ENCODE results near the gene NAALADL2.

NAALADL2 gene

DNA sequence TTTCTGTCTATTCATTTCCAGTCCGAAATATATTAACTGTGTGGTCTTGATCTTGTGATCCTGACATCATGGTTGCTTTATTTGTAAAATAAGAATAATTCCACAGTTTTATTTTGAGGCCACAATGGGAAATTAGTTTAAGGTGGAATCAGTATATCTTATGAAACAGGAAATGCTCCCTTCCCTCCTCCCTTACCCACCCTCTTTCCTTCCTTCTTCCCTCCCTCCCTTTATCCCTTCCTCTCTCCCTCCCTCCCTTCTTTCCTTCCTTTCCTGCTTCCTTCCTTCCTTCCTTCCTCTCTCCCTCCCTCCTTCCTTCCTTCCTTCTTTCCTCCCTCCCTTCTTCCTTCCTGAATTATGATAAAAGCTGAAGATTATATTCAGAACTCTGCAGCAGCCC lies 452.3 kb downstream of the NAALADL2 start:
- TF ChIP-seq, protein P1, sequence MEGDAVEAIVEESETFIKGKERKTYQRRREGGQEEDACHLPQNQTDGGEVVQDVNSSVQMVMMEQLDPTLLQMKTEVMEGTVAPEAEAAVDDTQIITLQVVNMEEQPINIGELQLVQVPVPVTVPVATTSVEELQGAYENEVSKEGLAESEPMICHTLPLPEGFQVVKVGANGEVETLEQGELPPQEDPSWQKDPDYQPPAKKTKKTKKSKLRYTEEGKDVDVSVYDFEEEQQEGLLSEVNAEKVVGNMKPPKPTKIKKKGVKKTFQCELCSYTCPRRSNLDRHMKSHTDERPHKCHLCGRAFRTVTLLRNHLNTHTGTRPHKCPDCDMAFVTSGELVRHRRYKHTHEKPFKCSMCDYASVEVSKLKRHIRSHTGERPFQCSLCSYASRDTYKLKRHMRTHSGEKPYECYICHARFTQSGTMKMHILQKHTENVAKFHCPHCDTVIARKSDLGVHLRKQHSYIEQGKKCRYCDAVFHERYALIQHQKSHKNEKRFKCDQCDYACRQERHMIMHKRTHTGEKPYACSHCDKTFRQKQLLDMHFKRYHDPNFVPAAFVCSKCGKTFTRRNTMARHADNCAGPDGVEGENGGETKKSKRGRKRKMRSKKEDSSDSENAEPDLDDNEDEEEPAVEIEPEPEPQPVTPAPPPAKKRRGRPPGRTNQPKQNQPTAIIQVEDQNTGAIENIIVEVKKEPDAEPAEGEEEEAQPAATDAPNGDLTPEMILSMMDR (conservative IDR thresholded peaks at IDR 0.05; ENCODE audit: low read depth, low read length), result no peak
- H2AFZ ChIP-seq (ENCODE audit: low read depth), result no peak overlapping the region

DNA sequence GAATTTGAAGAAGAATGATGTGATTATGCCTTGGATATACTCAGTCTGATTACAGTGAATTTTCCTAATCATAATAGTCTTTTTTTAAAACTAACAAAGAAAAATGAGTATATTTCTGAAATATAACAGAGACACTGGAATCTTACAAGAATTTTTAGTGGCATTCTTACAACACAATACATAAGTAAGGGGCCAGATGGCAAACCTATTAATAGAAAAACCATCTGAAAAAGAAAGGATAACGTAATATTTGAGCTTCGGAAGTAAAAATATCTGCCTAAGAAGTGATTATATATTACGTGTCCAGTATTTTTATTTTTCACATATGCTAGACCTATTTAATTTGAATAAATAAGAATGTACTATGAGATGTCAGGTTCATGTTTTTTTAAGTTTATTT lies 452.8 kb downstream of the NAALADL2 start:
- H3K4me3 ChIP-seq (IDR thresholded peaks at IDR 0.05; ENCODE audit: insufficient read depth, low read depth, low read length), result no peak overlapping the region
- no peak overlapping the region for H3K9ac ChIP-seq

More for the DNA sequence above, 452.3 kb downstream of the NAALADL2 start:
- Histone ChIP-seq H3K4me3 (IDR thresholded peaks at IDR 0.05; ENCODE audit: insufficient read depth, low read depth, low read length) (no peak overlapping the region), H3K4me1 (ENCODE audit: low read depth, poor library complexity, severe bottlenecking) (peaks cover 11% of the 10 kb centered on the region), H3K79me2 (ENCODE audit: insufficient read depth, low read depth) (no peaks in the 10 kb centered on the region), H3K27ac (no peak overlapping the region), H3K9ac (no peak overlapping the region), H3K27me3 (ENCODE audit: insufficient read depth, low read depth) (no peaks in the 10 kb centered on the region), H3K36me3 (ENCODE audit: insufficient read depth) (no peaks in the 10 kb centered on the region), H4K20me1 (ENCODE audit: insufficient read depth) (no peaks in the 10 kb centered on the region), H3K4me2 (no peak overlapping the region)

DNA sequence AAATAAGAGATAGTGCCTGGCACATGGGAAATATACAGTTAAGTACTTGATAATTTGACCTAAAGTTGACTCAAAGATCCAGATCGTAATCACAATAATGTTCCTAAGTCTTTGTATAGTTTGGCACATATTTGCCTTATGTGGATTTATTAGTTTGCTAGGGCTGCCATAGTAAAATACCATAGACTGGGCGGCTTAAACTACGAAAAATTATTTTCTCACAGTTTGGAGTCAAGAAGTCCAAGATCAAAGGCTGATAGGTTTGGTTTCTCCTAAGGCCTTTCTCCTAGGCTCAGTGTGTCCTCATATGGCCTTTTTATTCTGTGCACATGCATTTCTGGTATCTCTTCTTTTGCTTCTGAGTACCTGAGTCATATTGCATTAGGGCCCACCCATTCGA lies 453.7 kb downstream of the NAALADL2 start:
- Histone ChIP-seq H3K4me2 (no peak overlapping the region), H4K20me1 (ENCODE audit: insufficient read depth) (no peaks in the 10 kb centered on the region), H3K4me1 (ENCODE audit: low read depth, poor library complexity, severe bottlenecking) (peaks cover 5% of the 10 kb centered on the region), H3K4me3 (IDR thresholded peaks at IDR 0.05; ENCODE audit: insufficient read depth, low read depth, low read length) (no peak overlapping the region), H3K27me3 (ENCODE audit: insufficient read depth, low read depth) (no peaks in the 10 kb centered on the region), H3K36me3 (ENCODE audit: insufficient read depth) (no peaks in the 10 kb centered on the region), H2AFZ (ENCODE audit: low read depth) (no peak overlapping the region), H3K9ac (no peak overlapping the region), H3K79me2 (ENCODE audit: insufficient read depth, low read depth) (no peaks in the 10 kb centered on the region), H3K27ac (no peak overlapping the region)
- TF ChIP-seq, protein P1 (conservative IDR thresholded peaks at IDR 0.05; ENCODE audit: low read depth, low read length), result no peak

More for the DNA sequence above, 452.8 kb downstream of the NAALADL2 start:
- Histone ChIP-seq H3K27me3 (ENCODE audit: insufficient read depth, low read depth) (no peaks in the 10 kb centered on the region), H4K20me1 (ENCODE audit: insufficient read depth) (no peaks in the 10 kb centered on the region), H3K79me2 (ENCODE audit: insufficient read depth, low read depth) (no peaks in the 10 kb centered on the region), H2AFZ (ENCODE audit: low read depth) (no peak overlapping the region), H3K36me3 (ENCODE audit: insufficient read depth) (no peaks in the 10 kb centered on the region), H3K27ac (no peak overlapping the region), H3K4me1 (ENCODE audit: low read depth, poor library complexity, severe bottlenecking) (peaks cover 11% of the 10 kb centered on the region), H3K4me2 (no peak overlapping the region)
- TF ChIP-seq, protein P1 (conservative IDR thresholded peaks at IDR 0.05; ENCODE audit: low read depth, low read length), result no peak

DNA sequence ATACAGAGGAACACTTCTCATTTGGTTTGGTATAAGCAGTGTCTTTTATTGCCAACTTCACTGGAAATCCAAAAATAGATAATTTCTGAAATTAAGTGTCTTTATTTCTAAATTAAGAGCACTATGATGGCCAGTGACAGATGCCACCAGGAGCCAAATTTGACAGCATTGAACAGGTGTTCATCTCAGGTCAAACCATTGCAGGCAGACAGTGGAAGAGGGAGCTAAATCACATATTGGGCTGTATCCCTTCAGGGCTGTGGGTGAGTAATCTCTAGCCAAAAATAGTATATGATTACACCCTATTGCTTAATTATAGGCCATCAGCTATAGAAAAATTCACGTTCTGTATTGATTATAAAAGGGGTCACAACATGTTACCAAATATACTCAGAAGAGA lies 457.7 kb downstream of the NAALADL2 start:
- H3K27me3 ChIP-seq (ENCODE audit: insufficient read depth, low read depth), result no peaks in the 10 kb centered on the region
- no peak overlapping the region for H3K27ac ChIP-seq
- H4K20me1 ChIP-seq (ENCODE audit: insufficient read depth), result no peaks in the 10 kb centered on the region
- H3K79me2 ChIP-seq (ENCODE audit: insufficient read depth, low read depth), result no peaks in the 10 kb centered on the region
- H3K36me3 ChIP-seq (ENCODE audit: insufficient read depth), result no peaks in the 10 kb centered on the region
- H2AFZ ChIP-seq (ENCODE audit: low read depth), result no peak overlapping the region
- H3K9ac ChIP-seq, result no peak overlapping the region
- TF ChIP-seq, protein P1 (conservative IDR thresholded peaks at IDR 0.05; ENCODE audit: low read depth, low read length), result no peak
- H3K4me2 ChIP-seq, result no peak overlapping the region
- no peaks in the 10 kb centered on the region for H3K4me1 ChIP-seq (ENCODE audit: low read depth, poor library complexity, severe bottlenecking)
- H3K4me3 ChIP-seq (IDR thresholded peaks at IDR 0.05; ENCODE audit: insufficient read depth, low read depth, low read length), result no peak overlapping the region
